Measurements from ENCODE around the gene STAT5B.
"Not testable (repeated sequence)": the region's sequence is repeated elsewhere in the genome, so short reads cannot be mapped to it uniquely, and the experiment has no call there.

Gene STAT5B

DNA sequence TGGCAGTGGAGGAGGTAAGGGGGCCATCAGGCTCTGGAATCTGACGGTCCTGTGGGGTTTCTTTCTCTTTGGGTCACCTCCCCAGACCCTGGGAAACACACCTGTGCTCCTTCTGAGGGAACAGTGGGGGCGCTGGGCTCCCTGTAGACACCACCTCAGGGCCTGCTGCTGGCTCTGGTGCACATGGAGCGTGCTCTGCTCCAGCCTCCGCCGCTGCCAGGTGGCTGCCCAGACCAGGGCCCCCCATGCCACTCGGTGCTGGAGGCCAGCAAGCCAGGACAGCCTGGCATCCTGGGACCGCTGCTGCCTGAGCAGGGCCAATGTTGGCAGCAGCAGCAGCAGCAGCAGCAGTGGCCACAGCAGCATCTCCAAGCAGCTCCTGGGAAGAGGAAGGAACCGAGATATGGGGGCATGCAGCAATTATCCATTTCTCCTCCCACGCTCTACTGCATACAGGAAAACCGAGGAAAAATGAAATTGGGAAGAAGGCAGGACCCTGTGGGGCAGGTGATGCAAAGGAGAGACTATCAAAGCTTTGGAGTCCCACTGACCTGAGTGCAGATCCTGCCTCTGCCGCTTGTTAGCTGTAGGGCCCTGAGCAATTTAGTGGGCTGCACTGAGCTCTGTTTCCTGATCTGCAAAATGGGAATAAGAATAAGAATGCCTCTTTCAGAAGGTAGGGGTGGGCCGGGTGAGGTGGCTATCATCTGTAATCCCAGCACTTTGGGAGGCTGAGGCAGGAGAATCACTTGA lies 82.8 kb downstream of the STAT5B start:
- DNase-seq (ENCODE audit: low read depth): no peak

GRCh38 chr17:42192189-42193126 lies 83.7 kb downstream of the STAT5B start:
- no peak for DNase-seq (ENCODE audit: low read depth)

GRCh38 chr17:42191275-42191608 lies 84.9 kb downstream of the STAT5B start:
- no peak for DNase-seq (ENCODE audit: low read depth)

GRCh38 chr17:42190491-42191274 lies 85.5 kb downstream of the STAT5B start:
- no peak for DNase-seq (ENCODE audit: low read depth)

DNA sequence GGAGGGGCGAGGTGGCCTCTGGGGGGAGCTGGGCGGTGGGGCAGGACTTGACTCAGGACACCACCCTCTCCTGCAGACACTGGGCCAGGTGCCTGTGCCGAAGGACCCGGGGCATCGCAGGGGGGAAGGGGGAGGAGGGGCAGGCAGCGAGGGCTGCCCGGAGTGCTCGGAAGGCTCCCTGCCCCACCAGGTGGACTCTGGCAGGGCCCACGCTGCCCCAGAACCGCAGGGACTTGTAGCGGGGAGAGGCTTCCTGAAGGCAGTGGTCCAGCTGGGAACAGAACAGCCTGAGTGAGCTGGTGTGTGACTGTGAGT lies 86.6 kb downstream of the STAT5B start:
- no peak for DNase-seq (ENCODE audit: low read depth)

DNA sequence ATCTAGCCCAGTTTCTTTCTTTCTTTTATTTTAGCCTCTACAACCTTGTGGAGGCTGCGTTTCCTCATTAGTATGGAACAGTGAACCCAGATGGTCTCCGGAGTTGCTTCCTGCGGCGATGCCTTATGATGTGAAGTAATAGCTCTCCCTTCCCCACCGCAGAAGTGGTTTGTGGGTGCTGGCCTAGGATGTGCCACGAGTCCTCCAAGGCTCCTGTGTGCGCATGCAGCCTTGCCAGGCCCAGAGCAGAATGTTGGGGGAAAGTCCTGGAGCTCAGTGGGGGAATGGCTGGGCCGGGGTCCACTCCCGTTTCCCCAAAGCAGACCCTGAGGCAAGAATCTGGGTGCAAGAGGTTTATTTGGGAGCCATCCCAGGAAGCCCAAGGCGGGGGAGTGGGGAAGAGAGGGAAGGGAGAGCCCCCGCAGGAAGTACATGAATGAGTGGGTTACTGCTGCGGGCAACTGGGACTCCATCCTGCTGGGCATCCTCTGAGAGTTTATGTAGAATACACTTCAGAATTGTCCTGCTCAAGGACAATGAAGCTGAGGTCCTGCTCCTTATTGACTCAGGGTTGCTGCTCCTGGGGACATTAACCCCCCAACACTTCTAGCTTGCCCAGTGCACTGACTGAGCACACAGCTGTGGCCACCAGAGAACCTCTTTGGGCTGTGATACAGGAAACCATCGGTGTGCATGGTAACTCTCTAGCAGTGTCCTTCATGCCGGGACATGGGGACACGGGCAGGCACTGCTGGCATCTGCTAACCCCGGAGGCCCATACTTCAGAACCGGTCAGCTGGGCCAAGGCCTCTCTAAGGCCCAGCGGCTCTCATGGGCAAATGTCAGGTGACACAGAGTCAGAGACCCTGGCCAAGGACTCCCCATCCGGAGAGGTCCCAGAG lies 87.2 kb downstream of the STAT5B start:
- DNase-seq (ENCODE audit: low read depth): no peak

- no peak for DNase-seq (ENCODE audit: low read depth)
Measured at GRCh38 chr17:42187833-42188232, 88.4 kb downstream of the STAT5B start.

- not testable (repeated sequence) for DNase-seq (ENCODE audit: low read depth)
Measured at GRCh38 chr17:42186191-42186590, 90.0 kb downstream of the STAT5B start.

DNA sequence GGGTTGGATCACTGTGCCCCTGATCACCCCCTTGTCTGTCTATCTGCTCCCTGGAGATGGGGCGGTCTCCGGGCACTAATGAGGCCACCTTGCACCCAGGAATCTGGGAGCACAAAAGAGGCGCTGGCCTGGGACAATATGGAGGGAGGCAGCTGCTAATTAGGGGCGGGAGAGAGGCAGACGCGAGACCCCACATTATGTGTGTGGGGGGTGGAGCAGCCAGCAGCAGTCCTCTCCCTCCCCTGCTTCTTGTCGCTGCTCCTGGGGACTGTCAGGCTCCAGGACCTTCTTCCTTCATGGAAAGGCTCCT lies 90.6 kb downstream of the STAT5B start:
- no peak for DNase-seq (ENCODE audit: low read depth)

DNA sequence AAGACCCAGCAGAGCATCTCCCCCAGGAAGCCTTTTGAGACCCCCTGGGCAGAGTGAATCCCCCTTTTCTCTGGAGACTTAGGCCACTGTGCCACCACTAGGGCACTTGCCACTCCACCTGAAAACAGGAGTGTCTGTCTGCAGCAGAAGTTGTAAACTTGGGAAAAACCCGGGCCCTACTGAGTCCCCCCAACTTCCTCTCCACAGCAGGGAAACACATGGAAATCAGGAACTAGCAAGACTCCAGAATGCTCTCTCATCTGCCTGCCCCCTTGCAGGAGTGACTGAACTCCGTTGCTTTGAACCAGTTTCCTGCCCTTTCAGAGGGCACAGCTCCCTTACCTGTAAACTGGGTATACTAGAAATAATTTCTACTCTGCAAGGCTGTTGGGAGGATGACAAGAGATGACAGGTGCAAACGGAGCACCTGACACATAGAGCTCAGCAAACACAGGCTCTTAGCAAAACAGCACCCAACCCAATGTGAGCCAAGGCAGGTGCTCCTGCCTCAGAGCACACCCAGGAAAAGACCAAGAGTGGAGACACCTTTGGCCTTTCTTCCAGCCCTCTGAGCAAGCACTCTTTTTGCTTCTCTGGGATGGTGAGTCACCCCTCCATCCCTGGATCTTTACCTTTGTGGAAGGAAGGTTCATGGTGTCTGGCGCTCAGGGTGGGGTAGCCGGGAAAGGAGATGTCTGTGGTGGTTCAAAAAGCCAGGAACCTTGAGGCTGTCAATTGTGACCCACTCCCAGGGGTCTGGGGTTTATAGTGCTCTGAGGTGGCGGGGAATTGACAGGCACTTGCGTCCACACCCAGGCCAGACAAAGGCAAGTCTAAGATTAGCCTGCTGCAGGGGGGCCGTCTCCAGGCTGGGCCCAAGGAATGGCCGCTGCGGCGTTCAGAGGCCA lies 91.2 kb downstream of the STAT5B start, which contains the start of gene HCRT:
Gene HCRT (minus strand): TSS at position 740 of the 908 bp plus-strand sequence. CDS start 87 bp downstream, at position 653.
- no peak for DNase-seq (ENCODE audit: low read depth)

DNA sequence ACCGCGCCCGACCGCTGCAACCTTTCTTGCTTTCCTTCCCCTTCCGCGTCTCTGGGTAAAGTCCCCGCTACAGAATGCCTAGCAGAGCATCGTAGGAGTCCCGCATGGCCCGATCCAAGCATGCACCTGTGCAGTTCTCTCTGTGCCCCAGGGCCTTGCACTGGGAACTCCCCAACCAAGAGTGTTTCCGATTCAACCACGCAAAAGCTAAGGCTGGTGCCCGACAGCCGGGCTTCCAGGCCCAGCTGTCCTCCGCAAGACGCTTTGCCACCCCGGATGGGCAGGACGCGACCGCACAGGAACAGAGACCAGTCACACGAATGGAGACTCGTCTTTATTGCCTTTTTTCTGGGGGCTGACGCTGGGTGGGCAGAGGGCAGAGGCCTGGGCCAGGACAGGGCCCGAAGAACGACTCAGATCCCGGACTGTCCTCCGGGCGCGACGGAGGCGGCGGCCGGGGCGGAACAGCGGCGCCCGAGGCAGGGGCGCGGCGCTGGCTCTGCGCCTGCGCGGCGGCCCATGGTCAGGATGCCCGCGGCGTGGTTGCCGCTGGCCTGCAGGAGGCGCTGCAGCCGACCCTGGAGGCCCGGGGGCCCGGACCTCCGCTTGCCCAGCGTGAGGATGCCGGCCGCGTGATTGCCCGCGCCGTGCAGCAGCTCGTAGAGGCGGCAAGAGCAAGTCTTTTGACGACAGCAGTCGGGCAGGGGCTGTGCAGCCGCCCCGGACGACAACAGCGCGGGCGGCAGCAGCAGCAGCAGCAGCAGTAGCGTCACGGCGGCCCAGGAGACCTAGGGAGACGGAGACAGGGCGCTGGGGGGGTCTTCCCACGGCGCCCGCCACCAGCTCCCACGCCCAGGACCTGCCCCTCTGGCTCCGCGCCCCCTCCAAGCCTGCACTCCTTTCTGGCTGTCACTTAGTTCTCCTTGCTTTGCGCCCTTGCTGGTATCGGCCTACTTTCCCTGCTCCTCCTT lies 92.2 kb downstream of the STAT5B start:
- no peak for DNase-seq (ENCODE audit: low read depth)

DNA sequence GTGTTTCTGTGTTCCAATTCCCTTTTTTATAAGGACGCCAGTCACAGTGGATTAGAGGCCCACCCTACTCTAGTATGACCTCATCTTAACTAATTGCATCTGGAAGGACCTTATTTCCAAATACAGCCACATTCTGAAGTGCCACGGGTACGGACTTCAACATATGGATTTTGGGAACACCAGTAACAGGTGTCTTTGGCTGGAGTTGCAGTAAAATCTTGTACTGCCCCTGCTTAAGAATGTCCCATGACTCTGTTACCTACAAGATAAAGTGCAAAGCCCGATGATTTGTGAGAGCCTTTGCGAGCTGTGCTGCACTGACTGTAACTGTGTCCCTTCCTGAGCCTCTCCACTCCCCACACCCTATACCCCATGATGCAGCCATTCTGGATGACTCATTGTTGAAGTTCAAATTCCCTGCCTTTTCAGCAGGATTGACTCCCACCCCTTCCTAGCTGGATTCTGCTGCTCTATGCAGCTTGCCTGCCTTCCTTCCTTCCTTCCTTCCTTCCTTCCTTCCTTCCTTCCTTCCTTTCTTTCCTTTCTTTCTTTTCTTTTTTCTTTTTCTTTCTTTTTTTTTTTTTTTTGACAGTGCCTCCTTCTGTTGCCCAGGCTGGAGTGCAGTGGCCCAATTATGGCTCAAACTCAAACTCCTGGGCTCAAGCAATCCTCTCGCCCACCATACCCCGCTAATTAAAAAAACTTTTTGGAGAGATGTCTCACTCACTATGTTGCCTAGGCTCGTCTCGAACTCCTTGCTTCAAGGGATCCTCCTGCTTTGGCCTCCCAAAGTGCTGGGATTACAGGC lies 93.1 kb downstream of the STAT5B start:
- DNase-seq (ENCODE audit: low read depth): no peak

DNA sequence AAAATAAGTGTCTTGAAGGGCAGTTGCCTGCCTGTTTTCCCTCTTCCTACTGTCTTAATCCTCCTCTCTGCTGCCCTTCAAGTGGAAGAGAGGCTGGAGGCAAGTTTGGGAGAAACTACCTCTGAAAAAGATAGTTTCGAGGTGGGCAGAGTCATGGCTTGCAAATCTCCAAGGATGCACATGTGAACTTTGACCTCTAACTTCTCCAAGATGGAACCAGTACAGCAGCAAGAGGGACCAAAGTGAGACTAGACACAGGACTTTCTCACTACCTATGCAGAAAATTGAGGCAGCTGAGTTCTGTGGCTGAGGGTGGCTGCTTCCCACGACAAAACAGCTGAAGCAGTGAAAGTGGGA lies 94.4 kb downstream of the STAT5B start:
- DNase-seq (ENCODE audit: low read depth): no peak

GRCh38 chr17:42180922-42181850 lies 95.0 kb downstream of the STAT5B start, which contains the start of gene KCNH4:
KCNH4 (minus strand) TSS chr17:42181142; CDS start chr17:42180945, 197 bp downstream.
- no peak for DNase-seq (ENCODE audit: low read depth)

GRCh38 chr17:42180411-42180921 lies 95.7 kb downstream of the STAT5B start:
- DNase-seq (ENCODE audit: low read depth): no peak

GRCh38 chr17:42179911-42180410 lies 96.2 kb downstream of the STAT5B start:
- DNase-seq (ENCODE audit: low read depth): no peak

DNA sequence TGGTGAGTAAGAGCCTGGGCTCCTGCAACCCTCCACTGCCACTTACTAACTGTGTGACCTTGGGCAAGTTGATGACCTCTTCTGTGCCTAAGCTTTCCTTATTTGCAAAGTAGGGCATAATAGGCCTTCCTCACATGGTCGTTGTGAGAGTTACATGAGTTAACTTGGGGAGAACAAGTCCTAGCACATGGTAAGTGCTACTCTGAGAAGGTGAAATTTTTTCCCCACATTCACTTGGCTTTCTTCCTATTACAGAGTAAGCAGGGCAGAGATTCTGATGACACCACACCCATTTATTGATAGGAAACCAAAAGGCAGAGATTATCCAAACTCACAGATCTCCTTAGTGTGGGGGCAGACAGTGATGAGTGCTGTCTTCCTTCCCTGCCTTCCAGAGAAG lies 96.9 kb downstream of the STAT5B start:
- DNase-seq (ENCODE audit: low read depth): no peak
